T1000 (cell line): ENCODE measurements around the gene ELL2.
"Not testable (repeated sequence)": the region's sequence is repeated elsewhere in the genome, so short reads cannot be mapped to it uniquely, and the experiment has no call there.

ENCODE experiments used
- DNase-seq: peaks from one replicate; lab custom pipeline; 2025; ENCODE audit warnings: mixed read lengths; lab: John Stamatoyannopoulos, UW

The ELL2 gene

DNA sequence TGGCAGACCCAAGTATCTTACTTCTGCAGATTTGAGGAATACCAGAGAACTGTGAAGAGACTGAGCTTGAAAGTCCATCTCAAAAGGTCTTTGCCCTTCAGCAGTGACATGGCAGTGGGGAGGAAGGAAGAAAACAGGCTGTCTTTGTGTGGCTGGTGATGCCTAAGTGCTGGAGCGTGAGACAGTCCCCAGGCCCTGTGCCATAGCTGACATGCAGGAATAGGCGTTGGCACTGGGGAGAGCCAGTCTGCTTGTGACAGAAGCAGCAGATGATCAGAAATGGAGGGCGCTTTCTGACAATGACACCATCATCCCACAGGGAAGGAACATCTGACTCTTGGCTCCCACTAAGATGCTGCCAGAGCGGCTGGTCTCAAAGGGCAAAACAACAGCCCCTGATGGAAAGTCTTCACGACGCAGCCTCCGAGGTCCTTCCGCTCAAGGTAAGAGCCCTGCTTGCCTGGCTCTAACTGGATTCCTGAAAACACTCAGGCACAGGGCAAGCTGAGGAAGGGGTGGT, 123.6 kb downstream of the ELL2 start:
- no peak for DNase-seq

DNA sequence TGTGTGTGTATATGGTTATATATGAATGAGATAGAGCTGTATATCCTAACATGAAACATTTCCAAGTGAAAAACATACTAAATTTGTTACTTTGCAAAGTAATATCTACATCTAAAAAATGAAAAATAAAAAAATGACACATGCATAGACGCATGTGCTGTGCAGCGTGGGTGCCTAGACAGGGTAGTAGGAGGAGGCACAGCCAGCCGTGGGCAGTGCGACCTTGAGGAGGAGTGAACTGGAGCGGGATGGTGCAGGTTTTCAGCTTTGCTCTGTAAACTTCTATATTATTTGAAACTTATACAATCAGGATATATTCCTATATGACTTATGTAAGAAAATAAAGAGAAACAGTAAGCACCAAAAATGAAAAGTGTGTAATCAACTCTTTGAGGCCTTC, 124.2 kb downstream of the ELL2 start:
- DNase-seq, result no peak

DNA sequence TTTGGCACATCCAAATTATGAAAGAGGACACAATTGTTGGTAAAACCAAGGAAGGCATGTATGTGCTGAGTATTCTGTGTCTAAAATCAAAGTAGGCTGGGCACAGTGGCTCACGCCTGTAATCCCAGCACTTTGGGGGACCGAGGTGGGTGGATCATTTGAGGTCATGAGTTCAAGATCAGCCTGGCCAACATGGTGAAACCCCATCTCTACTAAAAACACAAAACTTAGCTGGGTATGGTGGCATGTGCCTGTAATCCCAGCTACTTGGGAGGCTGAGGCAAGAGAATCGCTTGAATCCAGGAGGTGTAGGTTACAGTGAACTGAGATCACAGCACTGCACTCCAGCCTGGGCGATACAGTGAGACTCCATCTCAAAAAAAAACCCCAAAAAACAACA, 124.7 kb downstream of the ELL2 start:
- DNase-seq, result not testable (repeated sequence)

DNA sequence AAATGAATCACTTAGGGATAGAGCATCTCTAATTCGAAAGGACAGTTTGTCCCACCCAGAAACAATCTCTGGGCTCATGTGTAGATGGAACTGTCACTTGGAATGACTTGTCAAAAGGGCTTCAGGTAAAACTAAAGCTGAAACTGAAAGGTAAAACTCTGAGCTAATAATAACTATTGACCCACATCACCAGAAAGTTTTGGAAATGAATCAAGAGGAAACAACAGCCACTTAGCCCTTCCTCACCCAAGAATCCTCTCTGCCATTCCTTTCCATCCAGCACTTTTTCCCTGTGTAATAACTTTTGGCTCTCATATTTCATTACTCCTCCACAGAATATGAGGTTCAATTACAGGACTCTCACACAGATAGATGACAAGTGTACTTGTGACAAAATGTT, 125.1 kb downstream of the ELL2 start:
- DNase-seq, result no peak

DNA sequence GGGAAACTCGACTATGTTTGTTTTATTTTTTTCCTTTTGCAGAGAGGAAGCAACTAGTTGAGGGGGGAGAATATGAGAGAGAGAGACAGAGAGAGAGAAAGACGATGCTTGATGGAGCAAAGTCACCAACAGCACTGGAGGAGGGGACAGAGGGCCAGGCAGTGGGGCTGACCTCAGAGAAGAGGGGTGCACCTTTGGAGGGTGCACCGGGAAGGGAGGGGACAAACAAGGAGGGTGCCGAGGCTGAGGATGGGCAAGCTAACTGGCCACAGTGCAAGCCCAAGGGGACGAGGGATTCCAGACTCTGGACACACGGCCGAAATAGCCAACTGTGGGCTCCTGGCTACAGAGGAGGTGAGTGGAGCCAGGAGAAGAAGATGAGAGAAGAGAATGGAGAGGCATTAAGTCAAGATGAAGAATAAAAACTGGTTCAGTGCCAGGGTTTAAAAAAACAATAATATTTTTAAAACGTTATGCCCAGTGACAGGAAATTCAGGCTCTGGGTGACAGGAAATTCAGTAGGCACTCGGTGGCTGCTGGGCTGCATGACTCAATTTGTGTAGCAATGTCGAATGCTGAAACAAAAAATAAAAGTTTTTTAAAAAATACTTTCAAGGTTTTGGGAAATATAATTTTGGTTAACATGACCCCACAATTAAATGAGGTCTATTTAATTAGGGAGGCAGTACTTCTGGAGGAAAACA, 125.8 kb downstream of the ELL2 start:
- no peak for DNase-seq
